Measurements from ENCODE around the gene RP2. TPM values are rescaled to one million over a fixed set of nuclear protein-coding genes. Genes with fewer than 3 reads are reported as not detected.

Gene RP2
- total and polyA plus RNA-seq, 2 experiments from 2014 or later = 13.5 to 23.5 TPM

DNA sequence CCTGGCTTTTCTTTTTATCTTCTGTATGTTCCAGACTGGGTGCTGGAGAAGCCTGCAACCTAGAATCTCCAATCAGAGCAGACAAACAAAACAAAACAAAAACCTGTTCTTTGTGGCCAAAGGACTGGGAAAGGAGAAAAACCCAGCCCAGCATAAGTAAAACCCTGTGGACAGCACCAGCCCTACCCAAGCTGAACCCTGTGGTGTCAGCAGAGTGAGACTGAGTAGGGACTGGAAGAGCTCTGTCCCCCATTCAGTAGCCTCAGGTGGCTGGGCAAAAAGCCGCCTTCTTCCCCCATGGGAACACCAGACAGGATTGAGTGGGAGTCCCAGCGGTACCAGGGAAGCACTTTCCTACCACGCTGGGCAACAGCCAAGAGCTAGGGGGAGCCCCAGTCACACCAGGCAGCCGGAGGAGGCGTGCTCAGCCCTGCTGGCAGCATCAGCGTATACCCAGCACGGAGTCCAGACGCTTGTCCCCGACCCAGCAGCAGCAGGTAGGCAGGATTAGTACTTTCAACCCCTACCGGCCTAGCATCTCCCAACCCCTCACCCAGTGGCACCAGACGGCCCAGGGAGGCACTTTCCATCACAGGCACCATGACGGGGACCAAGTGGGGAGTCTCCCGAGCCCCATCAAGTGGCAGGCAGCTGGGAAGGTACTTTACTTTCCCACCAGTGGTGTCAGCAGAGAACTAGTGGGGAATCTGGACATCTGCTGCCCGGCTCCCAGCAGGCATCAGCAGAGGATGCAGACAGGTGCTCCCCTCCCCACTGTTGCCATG lies 66.8 kb downstream of the RP2 start:
- no peaks in the 10 kb centered on the region for H3F3A ChIP-seq (ENCODE audit: insufficient read depth)
- H3K4me1 ChIP-seq (ENCODE audit: insufficient read depth) = no peaks in the 10 kb centered on the region
- H3K79me2 ChIP-seq (ENCODE audit: insufficient read depth) = no peaks in the 10 kb centered on the region
- H3K36me3 ChIP-seq (ENCODE audit: low read depth) = no peaks in the 10 kb centered on the region
- H3K27ac ChIP-seq = no peak overlapping the region
- DNase-seq = peak; percentile 79
- H3K4me3 ChIP-seq = peak overlapping the region; percentile 79
- peak overlapping the region; percentile 85 for H3K4me2 ChIP-seq (ENCODE audit: unreplicated experiment)
- H3K27me3 ChIP-seq (replicated peaks; ENCODE audit: insufficient read depth) = no peaks in the 10 kb centered on the region
- 0 to 2% methylated on average over 9 to 14 of the region's 14 CpGs for WGBS, 2 experiments (ENCODE audit: low coverage in 1 of 2, low lambda C conversion rate in 2 of 2, missing lambda C conversion rate in 2 of 2)
- no peaks in the 10 kb centered on the region for H3K9me3 ChIP-seq (ENCODE audit: low read depth)
- in situ Hi-C loops (cut with MboI) = no loop called here
- TF ChIP-seq EZH2phosphoT487 (IDR thresholded peaks at IDR 0.05; ENCODE audit: insufficient read depth, low read depth) (no peak), EZH2 (IDR thresholded peaks at IDR 0.05; ENCODE audit: insufficient read depth, poor library complexity, severe bottlenecking) (no peak)
- no peak overlapping the region for H3K9ac ChIP-seq
- H3K9me2 ChIP-seq (ENCODE audit: insufficient read depth) = no peaks in the 10 kb centered on the region
- peak overlapping the region; percentile 80 for H2AFZ ChIP-seq
- no peaks in the 10 kb centered on the region for H4K20me1 ChIP-seq (ENCODE audit: insufficient read depth)

DNA sequence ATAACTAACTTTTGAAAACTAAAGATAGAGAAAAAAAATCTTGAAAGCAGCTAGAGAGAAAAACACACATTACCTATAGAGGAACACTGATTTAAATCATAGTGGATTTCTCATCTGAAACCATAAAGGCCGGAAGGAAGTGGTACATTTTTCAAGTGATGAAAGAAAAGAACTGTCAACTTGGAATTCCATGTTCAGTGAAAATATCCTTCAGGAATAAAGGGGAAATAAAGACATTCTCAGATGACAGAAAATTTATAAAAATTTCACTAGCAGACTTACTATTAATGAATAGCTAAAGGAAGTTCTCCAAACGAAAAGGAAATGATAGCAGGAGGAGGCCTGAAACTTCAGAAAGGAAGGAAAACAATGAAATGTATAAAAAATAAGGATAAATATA lies 67.8 kb downstream of the RP2 start:
- H3K4me3 ChIP-seq = no peak overlapping the region
- H3K27ac ChIP-seq = no peak overlapping the region
- H3K9me2 ChIP-seq (ENCODE audit: insufficient read depth) = no peaks in the 10 kb centered on the region
- H3K27me3 ChIP-seq (replicated peaks; ENCODE audit: insufficient read depth) = no peaks in the 10 kb centered on the region
- WGBS, 2 experiments (ENCODE audit: low coverage in 1 of 2, low lambda C conversion rate in 2 of 2, missing lambda C conversion rate in 2 of 2) = 16 to 23% methylated on average over 2 of the region's 2 CpGs
- H3K36me3 ChIP-seq (ENCODE audit: low read depth) = no peaks in the 10 kb centered on the region
- H2AFZ ChIP-seq = no peak overlapping the region
- H4K20me1 ChIP-seq (ENCODE audit: insufficient read depth) = no peaks in the 10 kb centered on the region
- no peak overlapping the region for H3K9ac ChIP-seq
- no peaks in the 10 kb centered on the region for H3K79me2 ChIP-seq (ENCODE audit: insufficient read depth)
- H3K4me1 ChIP-seq (ENCODE audit: insufficient read depth) = no peaks in the 10 kb centered on the region
- no peak for DNase-seq
- no peak overlapping the region for H3K4me2 ChIP-seq (ENCODE audit: unreplicated experiment)
- TF ChIP-seq EZH2phosphoT487 (IDR thresholded peaks at IDR 0.05; ENCODE audit: insufficient read depth, low read depth) (no peak), EZH2 (IDR thresholded peaks at IDR 0.05; ENCODE audit: insufficient read depth, poor library complexity, severe bottlenecking) (no peak)
- in situ Hi-C loops (cut with MboI) = no loop called here
- H3F3A ChIP-seq (ENCODE audit: insufficient read depth) = no peaks in the 10 kb centered on the region
- no peaks in the 10 kb centered on the region for H3K9me3 ChIP-seq (ENCODE audit: low read depth)

DNA sequence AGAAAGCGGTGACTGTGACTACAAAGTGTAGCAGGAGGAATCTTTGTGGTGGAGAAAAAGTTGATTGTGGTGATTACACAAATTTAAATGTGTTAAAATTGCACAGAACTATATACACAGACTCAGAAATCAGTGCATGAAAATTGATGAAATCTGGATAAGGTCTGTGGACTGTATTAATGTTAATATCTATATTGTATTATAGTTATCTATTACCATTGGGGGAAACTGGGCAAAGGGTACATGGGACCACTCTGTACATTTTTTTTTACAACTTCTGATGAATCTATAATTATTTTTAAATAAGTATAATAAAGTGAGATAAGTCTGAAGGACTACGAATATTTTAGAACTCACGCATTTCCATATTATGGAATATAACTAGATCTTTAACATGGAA lies 73.6 kb downstream of the RP2 start:
- 40% methylated on average over 3 of the region's 3 CpGs for WGBS, 2 experiments (ENCODE audit: low coverage in 1 of 2, low lambda C conversion rate in 2 of 2, missing lambda C conversion rate in 2 of 2)
- Histone ChIP-seq H3K9me2 (ENCODE audit: insufficient read depth) (no peaks in the 10 kb centered on the region), H3K79me2 (ENCODE audit: insufficient read depth) (peaks cover 19% of the 10 kb centered on the region), H3K36me3 (ENCODE audit: low read depth) (no peaks in the 10 kb centered on the region), H3K4me1 (ENCODE audit: insufficient read depth) (no peaks in the 10 kb centered on the region), H3K4me3 (no peak overlapping the region), H2AFZ (no peak overlapping the region), H3K27me3 (replicated peaks; ENCODE audit: insufficient read depth) (no peaks in the 10 kb centered on the region), H3K9ac (no peak overlapping the region), H3K4me2 (ENCODE audit: unreplicated experiment) (no peak overlapping the region), H3K27ac (no peak overlapping the region), H4K20me1 (ENCODE audit: insufficient read depth) (no peaks in the 10 kb centered on the region), H3F3A (ENCODE audit: insufficient read depth) (0 out of 2 replicates have a peak, but pooled peaks cover 6% of the 10 kb centered on the region), H3K9me3 (ENCODE audit: low read depth) (no peaks in the 10 kb centered on the region)
- TF ChIP-seq EZH2 (IDR thresholded peaks at IDR 0.05; ENCODE audit: insufficient read depth, poor library complexity, severe bottlenecking) (no peak), EZH2phosphoT487 (IDR thresholded peaks at IDR 0.05; ENCODE audit: insufficient read depth, low read depth) (no peak)
- no peak for DNase-seq
- in situ Hi-C loops (cut with MboI) = no loop called here

DNA sequence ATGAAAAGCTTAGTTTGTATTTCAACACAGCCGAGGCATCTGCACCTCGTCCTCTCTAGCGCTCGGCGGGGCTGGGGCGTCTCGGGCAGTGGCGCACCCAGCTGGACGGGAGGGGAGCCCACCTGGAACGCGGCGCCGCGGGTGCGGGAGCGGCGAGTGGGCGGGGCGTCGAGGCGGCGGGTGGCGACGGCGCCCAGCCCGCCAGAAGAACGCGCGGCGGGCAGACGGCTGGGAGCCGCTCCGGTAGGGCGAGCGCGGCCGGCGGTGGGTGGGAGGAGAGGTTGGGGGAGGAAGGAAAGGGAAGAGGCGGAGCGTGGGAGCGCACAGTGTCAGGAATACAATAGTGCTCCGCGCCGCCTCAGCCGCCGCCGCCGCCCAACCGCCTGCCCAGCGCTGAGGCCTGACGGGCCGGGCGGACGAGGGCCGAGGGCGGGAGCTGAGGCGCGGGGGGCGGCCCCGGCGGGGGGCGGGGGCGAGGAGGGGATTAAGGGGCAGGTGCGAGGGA lies 75.3 kb downstream of the RP2 start, which contains the start of gene JADE3:
TSS of gene JADE3 (plus strand) at position 324 of the 505 bp plus-strand sequence. CDS start 72,474 bp downstream, outside the sequence.
- no peaks in the 10 kb centered on the region for H3K36me3 ChIP-seq (ENCODE audit: low read depth)
- H3K9me2 ChIP-seq (ENCODE audit: insufficient read depth) = no peaks in the 10 kb centered on the region
- H3K9me3 ChIP-seq (ENCODE audit: low read depth) = no peaks in the 10 kb centered on the region
- peak within 1 kb of the TSS; percentile 89 for H2AFZ ChIP-seq
- peak within 1 kb of the TSS; percentile 92 for H3K4me3 ChIP-seq
- 0 out of 2 replicates have a peak, but pooled peaks cover 6% of the 10 kb centered on the region for H3F3A ChIP-seq (ENCODE audit: insufficient read depth)
- no peak within 1 kb of the TSS for H3K27ac ChIP-seq
- WGBS, 2 experiments (ENCODE audit: low coverage in 1 of 2, low lambda C conversion rate in 2 of 2, missing lambda C conversion rate in 2 of 2) = 3% methylated on average over 8 to 50 of the region's 64 CpGs
- DNase-seq = peak; percentile 78
- TF ChIP-seq EZH2 (IDR thresholded peaks at IDR 0.05; ENCODE audit: insufficient read depth, poor library complexity, severe bottlenecking) = no peak
- TF ChIP-seq EZH2phosphoT487 (IDR thresholded peaks at IDR 0.05; ENCODE audit: insufficient read depth, low read depth) = no peak
- H3K27me3 ChIP-seq (replicated peaks; ENCODE audit: insufficient read depth) = no peaks in the 10 kb centered on the region
- in situ Hi-C loops (cut with MboI) = no loop called here
- peaks cover 32% of the 10 kb centered on the region for H3K79me2 ChIP-seq (ENCODE audit: insufficient read depth)
- H3K4me1 ChIP-seq (ENCODE audit: insufficient read depth) = no peaks in the 10 kb centered on the region
- H3K9ac ChIP-seq = peak within 1 kb of the TSS; percentile 79
- no peaks in the 10 kb centered on the region for H4K20me1 ChIP-seq (ENCODE audit: insufficient read depth)
- H3K4me2 ChIP-seq (ENCODE audit: unreplicated experiment) = peak within 1 kb of the TSS; percentile 98

All from GM23248 (cell line).